ENCODE measurements around the gene MAST2.

DNA sequence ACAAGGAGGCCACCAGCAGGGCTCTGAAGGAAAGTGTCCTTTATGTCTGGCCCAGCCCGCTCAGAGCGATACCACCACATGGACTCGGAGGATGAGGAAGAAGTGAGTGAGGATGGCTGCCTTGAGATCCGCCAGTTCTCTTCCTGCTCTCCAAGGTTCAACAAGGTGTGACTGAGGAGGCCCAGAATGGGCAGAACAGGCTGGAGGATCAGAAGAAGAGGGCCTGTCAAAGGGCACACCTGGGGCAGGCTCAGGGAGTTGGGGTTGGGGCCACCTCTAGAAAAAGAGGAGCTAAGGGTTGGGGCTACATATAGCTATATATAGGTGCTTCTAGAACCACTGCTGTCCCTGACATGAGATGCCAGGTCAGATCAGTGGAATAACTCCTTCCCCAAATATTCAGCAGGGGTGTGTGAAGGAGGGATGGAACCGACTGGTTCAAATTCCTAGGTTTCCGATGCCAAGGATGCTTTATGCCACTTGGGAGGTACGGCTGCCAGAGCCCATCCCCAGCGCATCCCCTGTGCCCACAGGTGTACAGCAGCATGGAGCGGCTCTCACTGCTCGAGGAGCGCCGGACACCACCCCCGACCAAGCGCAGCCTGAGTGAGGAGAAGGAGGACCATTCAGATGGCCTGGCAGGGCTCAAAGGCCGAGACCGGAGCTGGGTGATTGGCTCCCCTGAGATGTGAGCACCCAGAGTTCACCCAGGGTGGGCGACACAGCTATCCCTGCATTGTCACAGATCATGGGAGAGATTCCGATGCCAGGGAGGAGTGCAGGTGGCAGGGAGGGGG, 226.9 kb downstream of the MAST2 start:
- TF ChIP-seq, protein P1, sequence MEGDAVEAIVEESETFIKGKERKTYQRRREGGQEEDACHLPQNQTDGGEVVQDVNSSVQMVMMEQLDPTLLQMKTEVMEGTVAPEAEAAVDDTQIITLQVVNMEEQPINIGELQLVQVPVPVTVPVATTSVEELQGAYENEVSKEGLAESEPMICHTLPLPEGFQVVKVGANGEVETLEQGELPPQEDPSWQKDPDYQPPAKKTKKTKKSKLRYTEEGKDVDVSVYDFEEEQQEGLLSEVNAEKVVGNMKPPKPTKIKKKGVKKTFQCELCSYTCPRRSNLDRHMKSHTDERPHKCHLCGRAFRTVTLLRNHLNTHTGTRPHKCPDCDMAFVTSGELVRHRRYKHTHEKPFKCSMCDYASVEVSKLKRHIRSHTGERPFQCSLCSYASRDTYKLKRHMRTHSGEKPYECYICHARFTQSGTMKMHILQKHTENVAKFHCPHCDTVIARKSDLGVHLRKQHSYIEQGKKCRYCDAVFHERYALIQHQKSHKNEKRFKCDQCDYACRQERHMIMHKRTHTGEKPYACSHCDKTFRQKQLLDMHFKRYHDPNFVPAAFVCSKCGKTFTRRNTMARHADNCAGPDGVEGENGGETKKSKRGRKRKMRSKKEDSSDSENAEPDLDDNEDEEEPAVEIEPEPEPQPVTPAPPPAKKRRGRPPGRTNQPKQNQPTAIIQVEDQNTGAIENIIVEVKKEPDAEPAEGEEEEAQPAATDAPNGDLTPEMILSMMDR (conservative IDR thresholded peaks at IDR 0.05; ENCODE audit: low read depth, low read length): no peak
- TF ChIP-seq, protein P2, sequence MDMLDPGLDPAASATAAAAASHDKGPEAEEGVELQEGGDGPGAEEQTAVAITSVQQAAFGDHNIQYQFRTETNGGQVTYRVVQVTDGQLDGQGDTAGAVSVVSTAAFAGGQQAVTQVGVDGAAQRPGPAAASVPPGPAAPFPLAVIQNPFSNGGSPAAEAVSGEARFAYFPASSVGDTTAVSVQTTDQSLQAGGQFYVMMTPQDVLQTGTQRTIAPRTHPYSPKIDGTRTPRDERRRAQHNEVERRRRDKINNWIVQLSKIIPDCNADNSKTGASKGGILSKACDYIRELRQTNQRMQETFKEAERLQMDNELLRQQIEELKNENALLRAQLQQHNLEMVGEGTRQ (IDR thresholded peaks at IDR 0.05; ENCODE audit: low read depth, low read length): no peak
- TF ChIP-seq BHLHE40 (IDR thresholded peaks at IDR 0.05; ENCODE audit: low read depth, low read length) (no peak), RAD21 (IDR thresholded peaks at IDR 0.05; ENCODE audit: low read length) (no peak), CEBPB (IDR thresholded peaks at IDR 0.05; ENCODE audit: low read depth, low read length) (no peak), POLR2A (IDR thresholded peaks at IDR 0.05; ENCODE audit: low read depth, low read length) (no peak), MXI1 (IDR thresholded peaks at IDR 0.05; ENCODE audit: borderline replicate concordance, low read depth, low read length) (no peak), RFX5 (IDR thresholded peaks at IDR 0.05; ENCODE audit: low read depth, low read length) (no peak), MAFK (IDR thresholded peaks at IDR 0.05; ENCODE audit: low read depth, low read length) (no peak), CHD1 (IDR thresholded peaks at IDR 0.05; ENCODE audit: low read depth, low read length) (no peak)

All from IMR-90 (cell line).